GM21576 (cell line): Measurements from ENCODE around the gene SPINK4.

Experiments used
- ATAC-seq: cut with Tn5 transposase; IDR thresholded peaks from one replicate; pipeline ENCODE4 v1.9.1; 2021; ENCODE audit warnings: mild to moderate bottlenecking, moderate library complexity; ENCODE audit not compliant: unreplicated experiment

Gene SPINK4

GRCh38 chr9:33290247-33291030 lies 50.5 kb downstream of the SPINK4 start, which contains the start of gene NFX1:
TSS of gene NFX1 (plus strand) at chr9:33290516. CDS start at chr9:33290573, 57 bp downstream.
- peak; percentile 82 for ATAC-seq

DNA sequence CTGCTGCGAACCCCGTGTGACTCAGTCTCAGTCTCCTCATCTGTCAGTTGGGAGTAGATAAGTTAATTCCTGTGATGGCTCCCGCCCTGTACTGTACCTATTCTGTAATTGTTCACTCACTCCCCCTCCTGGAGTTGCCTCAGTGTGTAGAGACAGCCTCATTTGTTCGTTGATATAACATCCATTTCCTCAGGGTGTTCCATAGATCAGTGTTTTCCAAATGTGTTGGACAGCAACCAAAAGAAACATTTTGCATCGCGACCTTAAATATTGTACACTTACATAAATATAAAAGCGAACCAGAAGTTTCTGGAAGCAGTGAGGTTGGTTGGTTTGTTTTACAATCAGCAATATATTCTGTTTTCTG lies 51.0 kb downstream of the SPINK4 start:
- ATAC-seq, result peak; percentile 0

DNA sequence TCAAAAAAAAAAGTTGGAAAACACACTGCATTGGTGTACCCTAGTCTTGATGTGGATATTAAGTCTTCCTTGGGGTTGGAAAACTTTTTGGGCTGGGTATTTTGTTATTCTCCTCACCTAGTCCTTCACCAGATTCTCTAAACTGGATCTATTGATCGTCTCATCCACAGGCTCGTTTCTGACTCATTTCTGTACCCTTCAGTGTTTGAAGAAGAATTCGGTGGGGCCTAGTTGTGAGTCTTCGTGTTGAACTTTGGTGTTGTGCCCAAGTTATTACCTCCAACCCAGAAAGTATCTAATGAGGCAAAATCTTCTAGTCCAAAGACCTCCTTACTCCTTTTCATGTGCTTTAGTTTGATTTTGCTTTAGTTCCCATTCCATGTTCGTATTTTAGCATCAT lies 51.9 kb downstream of the SPINK4 start:
- ATAC-seq, result no peak

- no peak for ATAC-seq
Measured at GRCh38 chr9:33293782-33294181, 53.8 kb downstream of the SPINK4 start.

DNA sequence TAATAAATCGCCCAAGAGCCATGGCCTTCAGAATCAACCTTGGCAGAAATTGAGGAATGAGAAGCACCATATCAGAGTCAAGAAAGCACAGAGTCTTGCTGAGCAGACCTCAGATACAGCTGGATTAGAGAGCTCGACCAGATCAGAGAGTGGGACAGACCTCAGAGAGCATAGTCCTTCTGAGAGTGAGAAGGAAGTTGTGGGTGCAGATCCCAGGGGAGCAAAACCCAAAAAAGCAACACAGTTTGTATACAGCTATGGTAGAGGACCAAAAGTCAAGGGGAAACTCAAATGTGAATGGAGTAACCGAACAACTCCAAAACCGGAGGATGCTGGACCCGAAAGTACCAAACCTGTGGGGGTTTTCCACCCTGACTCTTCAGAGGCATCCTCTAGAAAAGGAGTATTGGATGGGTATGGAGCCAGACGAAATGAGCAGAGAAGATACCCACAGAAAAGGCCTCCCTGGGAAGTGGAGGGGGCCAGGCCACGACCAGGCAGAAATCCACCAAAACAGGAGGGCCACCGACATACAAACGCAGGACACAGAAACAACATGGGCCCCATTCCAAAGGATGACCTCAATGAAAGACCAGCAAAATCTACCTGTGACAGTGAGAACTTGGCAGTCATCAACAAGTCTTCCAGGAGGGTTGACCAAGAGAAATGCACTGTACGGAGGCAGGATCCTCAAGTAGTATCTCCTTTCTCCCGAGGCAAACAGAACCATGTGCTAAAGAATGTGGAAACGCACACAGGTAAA lies 54.9 kb downstream of the SPINK4 start:
- no peak for ATAC-seq

DNA sequence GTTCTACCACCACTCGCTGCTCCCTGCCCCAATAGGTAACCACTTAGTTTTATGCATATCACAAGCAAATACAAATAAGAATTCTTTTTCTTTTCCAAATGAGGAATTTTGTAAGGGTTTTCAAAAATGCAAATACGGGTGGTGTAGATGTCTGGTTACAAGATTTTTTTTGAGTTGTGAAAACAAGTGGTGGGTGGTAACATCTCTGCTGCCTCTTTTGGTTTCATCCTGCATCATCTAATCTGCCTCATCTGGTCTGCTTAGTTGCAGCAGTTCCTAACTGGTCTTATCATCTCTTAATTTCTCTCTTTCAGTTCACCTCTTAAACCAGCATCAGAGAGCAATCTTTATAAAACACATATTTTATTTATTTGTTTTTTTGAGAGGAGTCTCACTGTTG lies 55.6 kb downstream of the SPINK4 start:
- ATAC-seq, result peak; percentile 55

GRCh38 chr9:33297432-33297831 lies 57.5 kb downstream of the SPINK4 start:
- ATAC-seq, result peak; percentile 90
